Kidney (tissue), 14 donors: Measurements from ENCODE around the gene MYL11. TPM values are rescaled to one million over a fixed set of nuclear protein-coding genes. Genes with fewer than 3 reads are reported as not detected.

Experiments
- DNase-seq, 5 donors: peaks; one replicate each; pipeline ENCODE4 v3.0.0-alpha.2; 2013 to 2020
- FAIRE-seq: peaks from 2 replicates; lab custom pipeline; 2012; peaks lifted over from hg19 to GRCh38; lab: Jason Lieb, UNC
- H3K27ac ChIP-seq, 2 donors: one replicate each; pipeline ENCODE4 v1.7.0; 2013; ENCODE audit warnings: low read depth in 2 of 2, low read length in 2 of 2, inconsistent platforms in 1 of 2
- H3K27me3 ChIP-seq: one replicate; pipeline ENCODE4 v1.7.1; 2013; ENCODE audit warnings: low read length, inconsistent platforms; ENCODE audit not compliant: control insufficient read depth, insufficient read depth
- H3K36me3 ChIP-seq, 3 donors: one replicate each; pipeline versions ENCODE4 v1.7.0 to v1.7.1; 2013; ENCODE audit warnings: low read length in 3 of 3, control low read depth in 1 of 3, inconsistent platforms in 1 of 3; ENCODE audit not compliant: insufficient read depth in 3 of 3, control insufficient read depth in 2 of 3
- H3K4me1 ChIP-seq, 3 donors: one replicate each; pipeline versions ENCODE4 v1.7.0 to v1.7.1; 2013; ENCODE audit warnings: low read length in 3 of 3, inconsistent platforms in 1 of 3, low read depth in 1 of 3; ENCODE audit not compliant: control insufficient read depth in 2 of 3, insufficient read depth in 2 of 3
- H3K4me3 ChIP-seq, 3 donors: one replicate each; pipeline versions ENCODE4 v1.7.0 to v1.8.1; 2013; ENCODE audit warnings: low read length in 3 of 3, control low read depth in 1 of 3, inconsistent platforms in 1 of 3
- H3K9ac ChIP-seq, 3 donors: one replicate each; pipeline versions ENCODE4 v1.7.0 to v1.7.1; 2013; ENCODE audit warnings: low read length in 3 of 3, control low read depth in 1 of 3, inconsistent platforms in 1 of 3
- H3K9me3 ChIP-seq, 3 donors: one replicate each; pipeline versions ENCODE4 v1.7.0 to v1.7.1; 2013; ENCODE audit warnings: low read length in 3 of 3, control low read depth in 1 of 3, inconsistent platforms in 1 of 3; ENCODE audit not compliant: control insufficient read depth in 2 of 3, insufficient read depth in 1 of 3
- CTCF ChIP-seq: IDR thresholded peaks from 3 replicates; pipeline ENCODE4 v1.5.1; 2012; ENCODE audit warnings: mild to moderate bottlenecking, moderate library complexity, borderline replicate concordance; ENCODE audit not compliant: insufficient read depth; ENCODE audit errors: extremely low read depth
- intact Hi-C: fragments of 100-400 bp; cut with DNase I; formaldehyde crosslinking; loops from one replicate; pipeline ENCODE4 v1.11.1; 2022
- polyA plus RNA-seq: library from polyadenylated mRNA; stranded (reverse); fragments of 350-450 nt; fragmentation: Illumina TruSeq; extraction: RNeasy Lipid Tissue Mini Kit (QIAGEN cat#74804); gene quantifications from one replicate; pipeline ENCODE4 v1.2.3, GENCODE V29; 2014; ENCODE audit warnings: low read depth, low replicate concordance; ENCODE audit not compliant: insufficient read depth
- total RNA-seq: library from RNA; stranded (reverse); fragmentation: NEBNext Ultra II Directional; extraction: Animal tissue kit (Norgen Biotek cat#: 25700); gene quantifications from one replicate; pipeline ENCODE4 v1.2.1, GENCODE V29; 2021
- donor health status: control.
- donor health status: control.
- donor health status: control.
- donor health status: control.
- donor health status: control.
- donor health status: DM: yes; HTN: yes; CAD: no.
- donor health status: Normal renal cell carcinoma (clear cell type).

MYL11 gene
- total and polyA plus RNA-seq, 2 donors from 2014 or later, result 2.3 TPM; not detected in 1

- TF ChIP-seq CTCF, result no peak
- intact Hi-C loops, result no loop called here
- H3K9ac ChIP-seq, result no peak overlapping the region
- FAIRE-seq (no peak), DNase-seq (peak in 1 of 5 donors; percentile 67)
- H3K4me1 ChIP-seq, result peaks cover 0 to 25% (median 10%) of the 10 kb centered on the region in 3 donors
- no peaks in the 10 kb centered on the region for H3K27me3 ChIP-seq
- H3K4me3 ChIP-seq, result no peak overlapping the region
- no peaks in the 10 kb centered on the region for H3K9me3 ChIP-seq
- peaks cover 2 to 22% (median 15%) of the 10 kb centered on the region in 3 donors for H3K36me3 ChIP-seq
- no peak overlapping the region for H3K27ac ChIP-seq
Observed at GRCh38 chr16:30357715-30358576, 16.7 kb upstream of the MYL11 start.

GRCh38 chr16:30358577-30358936 lies 16.0 kb upstream of the MYL11 start:
- intact Hi-C loops, result no loop called here
- Histone ChIP-seq H3K4me1 (peaks cover 0 to 25% (median 10%) of the 10 kb centered on the region in 3 donors), H3K4me3 (no peak overlapping the region), H3K27ac (no peak overlapping the region), H3K9me3 (no peaks in the 10 kb centered on the region), H3K36me3 (peaks cover 2 to 20% (median 19%) of the 10 kb centered on the region in 3 donors), H3K9ac (no peak overlapping the region), H3K27me3 (no peaks in the 10 kb centered on the region)
- FAIRE-seq (no peak), DNase-seq (no peak)
- TF ChIP-seq CTCF, result no peak

- Histone ChIP-seq H3K9ac (no peak overlapping the region), H3K36me3 (peaks cover 2 to 20% (median 19%) of the 10 kb centered on the region in 3 donors), H3K9me3 (no peaks in the 10 kb centered on the region), H3K27me3 (no peaks in the 10 kb centered on the region), H3K4me1 (peaks cover 0 to 18% (median 10%) of the 10 kb centered on the region in 3 donors), H3K4me3 (no peak overlapping the region), H3K27ac (no peak overlapping the region)
- DNase-seq (no peak), FAIRE-seq (no peak)
- TF ChIP-seq CTCF, result no peak
- intact Hi-C loops, result no loop called here
Observed at GRCh38 chr16:30358990-30359870, 15.4 kb upstream of the MYL11 start.
